ENCODE data around the gene TNFRSF11A.

TNFRSF11A gene

GRCh38 chr18:62345909-62346308, 20.8 kb downstream of the TNFRSF11A start:
- no peak for DNase-seq

DNA sequence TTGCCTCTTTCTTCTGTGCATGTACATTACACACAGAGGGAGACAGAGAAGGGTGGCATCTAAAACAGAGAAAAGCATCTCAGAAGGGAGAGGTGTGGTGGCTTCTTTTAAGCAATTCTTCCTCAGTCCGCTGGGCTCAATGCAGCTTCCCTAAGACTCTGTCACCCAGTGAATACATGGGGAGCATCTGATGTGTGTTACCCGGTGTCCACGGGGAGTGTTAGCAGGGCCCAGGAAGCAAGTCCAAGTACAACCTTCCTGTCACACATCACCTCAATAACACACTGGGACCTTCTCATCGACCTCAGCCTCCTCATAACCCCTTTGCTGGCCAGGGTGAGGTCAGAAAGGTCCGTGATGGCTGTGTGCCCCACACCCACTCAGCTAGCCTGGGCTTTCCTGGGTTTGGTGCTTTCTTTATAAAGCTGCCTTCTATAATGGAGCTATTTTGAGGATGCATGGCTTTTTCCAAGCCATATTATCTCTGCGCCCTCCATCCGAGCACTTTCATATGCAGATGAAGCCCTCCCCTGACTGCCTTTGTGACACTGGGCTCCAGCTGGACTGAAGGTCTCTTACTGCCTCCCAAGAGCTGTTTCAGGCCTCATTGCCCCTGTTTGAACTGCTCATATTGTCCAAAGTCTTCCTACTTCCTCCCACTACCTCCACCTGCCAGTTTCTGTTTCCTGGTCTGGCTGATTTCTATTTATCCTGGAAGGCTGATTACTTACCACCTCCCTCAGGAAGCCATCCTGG, 21.4 kb downstream of the TNFRSF11A start:
- DNase-seq: no peak

DNA sequence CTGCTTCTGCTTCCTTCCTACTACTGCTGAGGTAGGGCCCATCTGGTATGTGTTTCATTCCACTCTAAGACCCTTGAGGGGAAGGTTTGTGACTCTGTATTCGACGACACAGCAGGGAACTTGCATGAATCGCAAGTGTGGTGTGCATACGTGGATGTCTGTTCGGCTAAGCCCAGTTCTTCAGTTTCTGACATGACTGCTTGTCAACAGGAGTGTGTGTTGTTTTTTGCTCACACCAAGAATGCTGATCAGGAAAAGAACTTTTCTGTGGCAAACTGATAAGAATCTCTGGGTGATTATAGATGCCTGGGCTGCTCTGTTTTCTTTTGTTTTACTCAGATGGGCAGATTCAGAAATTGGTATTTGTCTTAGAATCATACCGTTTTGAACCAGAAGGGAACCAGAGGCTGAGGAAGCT, 22.0 kb downstream of the TNFRSF11A start:
- no peak for DNase-seq

GRCh38 chr18:62348474-62348873, 23.4 kb downstream of the TNFRSF11A start:
- DNase-seq: no peak

- no peak for DNase-seq
Measured at GRCh38 chr18:62353170-62353569, 28.1 kb downstream of the TNFRSF11A start.

DNA sequence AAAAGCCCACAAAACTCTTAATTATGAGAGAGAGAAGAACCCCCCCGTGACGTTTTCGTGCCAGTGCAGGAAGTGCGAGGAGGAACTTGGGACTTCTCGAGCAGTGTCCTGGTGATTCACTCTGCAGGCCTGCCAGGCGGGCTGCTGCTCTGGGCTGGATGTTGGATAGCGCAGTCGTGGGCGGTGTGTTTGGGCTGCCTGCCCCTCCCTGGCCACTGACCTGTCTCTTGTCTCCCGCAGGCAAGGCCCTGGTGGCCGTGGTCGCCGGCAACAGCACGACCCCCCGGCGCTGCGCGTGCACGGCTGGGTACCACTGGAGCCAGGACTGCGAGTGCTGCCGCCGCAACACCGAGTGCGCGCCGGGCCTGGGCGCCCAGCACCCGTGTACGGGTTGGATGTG, 29.0 kb downstream of the TNFRSF11A start:
- DNase-seq: no peak

- no peak for DNase-seq
Measured at GRCh38 chr18:62357079-62357719, 32.1 kb downstream of the TNFRSF11A start.

DNA sequence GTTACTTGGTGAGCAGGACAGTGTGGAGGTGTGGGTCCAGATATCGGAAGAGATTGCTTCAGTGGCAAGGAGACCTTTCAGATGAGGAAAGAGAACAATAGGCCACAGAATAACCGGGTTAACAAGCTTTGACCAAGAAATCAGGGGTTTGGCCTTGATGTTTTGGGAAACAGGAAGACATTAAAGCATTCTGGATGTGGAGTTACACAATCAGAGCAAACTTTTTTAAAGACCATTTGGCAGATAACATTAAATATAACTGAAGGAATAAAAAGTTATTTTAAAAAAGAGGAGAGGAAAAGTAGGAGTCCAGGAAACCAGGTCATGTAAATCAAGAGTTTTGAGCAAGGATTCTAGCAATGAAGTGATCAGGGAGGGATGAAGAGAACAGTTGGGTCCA, 35.7 kb downstream of the TNFRSF11A start:
- no peak for DNase-seq

DNA sequence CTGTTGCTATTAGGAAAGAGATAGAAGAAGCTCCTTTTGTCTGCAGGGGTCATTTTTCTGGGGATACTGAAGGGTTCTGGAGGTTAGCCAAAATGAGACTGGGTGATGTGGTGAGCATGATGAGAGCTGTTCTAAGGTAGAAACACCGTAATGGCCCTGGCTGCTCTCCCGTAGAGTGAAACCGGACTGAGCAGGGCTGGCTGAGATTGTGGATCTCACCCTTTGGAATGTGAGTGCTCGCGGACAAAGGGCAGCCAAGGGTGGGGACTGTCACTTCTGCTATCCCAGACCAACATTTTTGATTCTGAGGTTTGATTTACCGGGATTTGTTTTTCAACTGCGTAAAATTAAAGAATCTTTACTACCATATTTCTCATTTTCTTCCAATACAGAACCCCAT, 36.2 kb downstream of the TNFRSF11A start:
- no peak for DNase-seq

- no peak for DNase-seq
Measured at GRCh38 chr18:62364558-62364957, 39.4 kb downstream of the TNFRSF11A start.

DNA sequence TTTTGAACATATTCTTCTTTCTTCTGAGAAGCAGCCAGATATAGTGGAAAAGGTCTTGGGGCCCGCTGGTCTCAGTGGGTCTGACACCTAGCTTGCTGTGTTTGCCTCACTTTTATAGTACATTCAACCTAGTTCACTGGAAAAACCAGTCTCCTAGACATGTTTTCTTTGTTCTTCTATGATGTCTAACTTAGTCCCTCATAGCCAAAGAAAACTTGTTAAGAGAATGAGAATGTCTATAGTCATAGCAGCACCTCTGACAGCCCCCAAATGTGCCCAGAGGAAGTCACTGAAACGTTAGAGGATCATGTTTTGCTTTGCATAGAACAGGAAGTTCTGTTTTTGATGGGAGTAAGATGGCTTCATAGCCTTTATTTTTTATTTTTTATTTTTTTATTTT, 40.3 kb downstream of the TNFRSF11A start:
- DNase-seq: no peak

- no peak for DNase-seq
Measured at GRCh38 chr18:62366992-62367391, 41.9 kb downstream of the TNFRSF11A start.

DNA sequence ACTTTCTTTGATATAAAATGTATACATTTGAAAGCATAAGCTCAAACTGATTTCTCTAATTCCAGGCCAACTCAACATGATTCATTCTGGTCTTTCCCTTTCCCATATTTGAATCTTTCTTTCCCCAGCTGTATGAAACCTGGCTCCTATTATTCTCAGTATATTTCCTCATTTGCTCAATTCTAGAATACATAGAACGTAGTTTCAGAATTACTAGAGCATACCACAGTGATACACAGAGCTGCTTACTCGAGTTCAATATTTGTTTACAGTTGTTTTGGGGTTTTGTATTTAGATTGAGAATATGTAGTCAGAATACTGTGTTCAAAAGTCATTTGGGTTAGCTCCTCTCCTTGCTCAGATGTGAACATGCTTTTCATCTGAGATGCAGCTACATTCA, 43.0 kb downstream of the TNFRSF11A start:
- DNase-seq: no peak

DNA sequence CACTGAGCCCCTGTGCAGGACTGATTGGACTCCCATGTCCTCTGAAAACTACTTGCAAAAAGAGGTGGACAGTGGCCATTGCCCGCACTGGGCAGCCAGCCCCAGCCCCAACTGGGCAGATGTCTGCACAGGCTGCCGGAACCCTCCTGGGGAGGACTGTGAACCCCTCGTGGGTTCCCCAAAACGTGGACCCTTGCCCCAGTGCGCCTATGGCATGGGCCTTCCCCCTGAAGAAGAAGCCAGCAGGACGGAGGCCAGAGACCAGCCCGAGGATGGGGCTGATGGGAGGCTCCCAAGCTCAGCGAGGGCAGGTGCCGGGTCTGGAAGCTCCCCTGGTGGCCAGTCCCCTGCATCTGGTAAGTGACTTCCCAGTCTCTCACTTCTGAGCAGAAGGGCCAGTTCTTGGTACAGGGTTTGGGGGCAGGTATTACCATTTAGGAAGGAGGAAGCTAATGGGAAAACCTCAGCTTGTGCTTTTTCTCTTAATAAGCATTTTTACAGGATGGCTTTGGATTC, 44.1 kb downstream of the TNFRSF11A start:
- no peak for DNase-seq

DNA sequence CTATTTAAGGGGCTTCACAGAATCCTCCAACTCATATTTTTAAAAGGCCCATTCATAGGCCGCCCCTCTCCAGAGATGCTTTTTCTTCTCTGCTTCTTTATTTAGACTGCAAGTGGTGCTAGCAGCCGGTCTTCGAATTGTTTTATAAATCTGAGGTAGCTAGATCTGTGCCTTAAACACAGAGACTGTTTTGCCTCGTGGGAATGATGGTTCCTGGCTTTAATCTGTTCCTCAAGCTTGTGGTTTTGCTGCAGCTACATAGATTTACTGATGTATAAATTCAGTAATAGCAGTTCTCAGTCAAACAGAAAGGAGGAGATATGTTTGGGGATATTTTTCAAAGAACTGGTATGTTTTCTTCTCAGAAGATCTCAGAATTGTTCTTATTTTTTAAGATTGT, 45.3 kb downstream of the TNFRSF11A start:
- DNase-seq: no peak

- DNase-seq: no peak
Measured at GRCh38 chr18:62371436-62371835, 46.3 kb downstream of the TNFRSF11A start.

DNA sequence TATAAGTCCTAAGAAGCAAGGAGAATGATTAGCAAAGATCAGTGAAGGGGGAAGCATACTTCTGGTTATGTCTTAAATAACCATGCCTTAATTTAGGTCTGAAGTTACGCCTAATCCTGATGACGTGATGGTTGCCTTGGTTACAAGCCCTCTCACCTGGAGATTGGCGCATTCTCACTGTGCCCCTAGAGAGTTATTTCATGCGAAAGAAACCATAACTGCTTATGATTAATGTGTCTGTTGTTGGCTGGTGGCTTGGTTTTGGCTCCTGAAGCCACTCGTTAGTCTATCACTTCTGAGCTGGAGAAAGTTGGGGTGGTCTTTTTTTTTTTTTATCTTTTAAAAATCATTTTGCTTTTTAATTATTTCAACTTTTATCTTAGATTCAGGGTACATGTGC, 47.0 kb downstream of the TNFRSF11A start:
- no peak for DNase-seq

DNA sequence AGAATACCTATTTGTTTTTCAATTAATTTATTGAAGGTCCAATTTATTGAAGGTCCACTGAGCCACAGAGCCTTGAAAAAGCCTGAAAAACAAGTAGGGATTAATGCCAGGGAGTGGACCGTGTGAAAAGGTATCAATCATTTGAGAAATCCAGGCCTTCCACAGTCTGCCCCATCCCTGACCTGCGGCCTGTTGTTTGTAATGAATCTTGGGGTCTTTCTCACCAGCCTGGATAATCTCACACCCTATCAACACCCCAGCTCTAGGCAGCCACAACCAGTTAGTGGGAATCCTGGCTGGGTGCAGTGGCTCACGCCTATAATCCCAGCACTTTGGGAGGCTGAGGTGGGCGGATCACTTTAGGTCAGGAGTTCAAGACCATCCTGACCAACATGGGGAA, 47.8 kb downstream of the TNFRSF11A start:
- DNase-seq: no peak

- DNase-seq: no peak
Measured at GRCh38 chr18:62374410-62374965, 49.4 kb downstream of the TNFRSF11A start.

DNA sequence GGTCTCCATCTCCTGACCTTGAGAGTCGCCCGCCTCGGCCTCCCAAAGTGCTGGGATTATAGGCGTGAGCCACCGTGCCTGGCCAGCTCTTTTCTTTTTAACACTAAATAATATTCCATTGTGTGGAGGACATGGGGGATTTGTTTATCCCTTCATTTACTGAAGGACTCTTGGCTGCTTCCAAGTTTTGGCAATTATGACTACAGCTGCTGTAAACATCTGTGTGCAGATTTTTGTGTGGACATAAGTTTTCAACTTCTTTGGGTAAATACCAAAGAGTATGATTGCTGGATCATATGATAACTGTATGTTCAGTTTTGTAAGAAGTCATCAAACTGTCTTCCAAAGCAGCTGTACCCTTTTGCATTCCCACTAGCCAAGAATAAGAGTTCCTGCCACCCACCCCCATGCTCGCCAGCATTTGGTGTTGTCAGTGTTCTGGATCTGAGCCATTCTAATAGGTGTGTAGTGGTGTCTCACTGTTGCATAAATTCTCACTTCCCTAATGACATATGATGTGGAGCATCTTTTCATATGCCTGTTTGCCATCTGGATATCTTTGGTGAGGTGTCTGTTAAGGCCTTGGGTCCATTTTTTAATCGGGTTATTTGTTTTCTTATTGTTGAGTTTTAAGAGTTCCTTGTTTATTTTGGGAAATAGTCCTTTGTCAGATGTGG, 52.2 kb downstream of the TNFRSF11A start:
- DNase-seq: no peak

DNA sequence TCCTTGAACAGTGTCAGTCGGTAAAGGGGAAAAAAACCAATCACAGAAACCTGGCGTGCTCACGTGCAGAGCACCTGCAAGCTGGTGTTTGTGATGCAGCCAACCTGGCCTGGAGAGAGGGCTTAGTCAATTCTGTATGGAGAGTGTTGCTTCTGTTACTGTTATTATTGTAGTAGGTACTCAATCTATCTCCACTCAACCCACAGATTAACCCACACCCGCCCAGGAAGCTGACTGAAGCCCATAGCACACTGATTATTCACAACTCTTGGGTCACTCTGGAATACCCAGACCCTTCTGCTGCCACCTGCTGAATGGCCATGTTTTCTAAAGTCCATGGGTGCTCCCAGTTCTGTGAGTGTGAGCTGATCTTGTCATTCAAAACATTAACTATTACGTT, 53.9 kb downstream of the TNFRSF11A start:
- no peak for DNase-seq

DNA sequence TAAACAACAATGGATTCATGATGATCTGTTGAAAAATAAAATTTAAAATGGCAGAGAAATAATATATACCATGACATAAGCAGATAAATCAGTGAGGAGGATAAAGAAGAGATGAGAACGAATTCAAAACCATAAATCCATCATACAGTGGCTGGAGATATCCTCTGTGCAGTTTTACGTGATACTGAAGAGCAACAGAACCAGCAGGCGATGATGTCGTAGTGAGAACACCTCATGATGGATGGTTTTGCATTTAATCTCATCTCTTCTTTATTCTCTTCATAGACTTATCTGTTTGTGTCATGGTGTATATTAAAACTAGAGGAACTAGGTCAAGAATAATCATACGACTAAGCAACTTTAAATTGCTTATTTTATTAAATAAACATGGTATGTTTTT, 56.3 kb downstream of the TNFRSF11A start:
- no peak for DNase-seq

GRCh38 chr18:62384068-62384467, 59.0 kb downstream of the TNFRSF11A start:
- no peak for DNase-seq
